Fibroblast of villous mesenchyme (primary cell): ENCODE measurements around the gene PKN2. TPM values are rescaled to one million over a fixed set of nuclear protein-coding genes. Genes with fewer than 3 reads are reported as not detected.

Experiments used
- DNase-seq: peaks from one replicate; pipeline ENCODE4 v3.0.0-alpha.2; 2010; ENCODE audit warnings: low read depth
- H3K4me3 ChIP-seq: 2 replicates; pipeline ENCODE4 v1.5.1; 2011; ENCODE audit warnings: low read depth, mild to moderate bottlenecking, low read length
- total RNA-seq: library from RNA; depleted of rRNA; stranded (reverse); fragments of >200 nt; gene quantifications from 2 replicates; pipeline ENCODE4 v1.2.3, GENCODE V29; 2012
- TF ChIP-seq, protein P1 (sequence below): IDR thresholded peaks from 2 replicates; pipeline ENCODE4 v1.5.1; 2012; ENCODE audit warnings: low read depth, mild to moderate bottlenecking, low read length; ENCODE audit not compliant: insufficient read depth

The PKN2 gene
- total RNA-seq, 1 donor: 56.1 TPM

DNA sequence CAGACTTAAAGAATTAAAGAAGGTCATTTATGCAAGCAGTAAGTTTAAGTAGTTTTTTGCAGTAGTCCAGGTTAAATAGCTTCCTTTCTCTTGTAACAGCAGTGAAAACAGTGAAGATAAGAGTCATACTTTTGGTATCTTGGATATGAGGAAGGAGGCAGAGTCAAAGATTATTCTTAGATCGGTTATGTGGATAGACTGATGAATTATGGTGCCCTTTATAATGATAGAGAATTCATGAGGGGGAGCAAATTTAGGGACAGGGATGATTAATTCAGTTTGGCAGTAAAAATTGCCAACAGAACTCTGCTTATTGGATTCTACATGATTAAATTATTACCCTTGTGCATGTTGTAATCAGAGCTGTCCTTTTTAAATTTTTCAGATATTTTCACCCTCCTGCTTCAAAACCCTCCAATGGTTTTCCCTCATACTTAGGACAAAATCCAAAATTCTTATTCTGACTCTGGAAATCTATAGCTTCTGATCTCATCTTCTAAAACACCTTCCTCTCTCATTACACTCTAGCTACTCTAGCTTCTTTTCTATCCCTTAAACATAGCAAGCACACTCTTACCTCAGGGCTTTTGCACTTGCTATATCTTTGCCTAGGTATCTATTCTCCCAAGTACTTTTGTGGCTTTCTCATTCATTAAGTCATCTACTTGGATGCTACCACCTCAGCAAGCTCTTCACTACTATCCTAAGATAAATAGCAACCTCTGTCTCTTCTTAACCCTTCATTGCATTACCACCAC lies 79.8 kb downstream of the PKN2 start:
- TF ChIP-seq, protein P1, sequence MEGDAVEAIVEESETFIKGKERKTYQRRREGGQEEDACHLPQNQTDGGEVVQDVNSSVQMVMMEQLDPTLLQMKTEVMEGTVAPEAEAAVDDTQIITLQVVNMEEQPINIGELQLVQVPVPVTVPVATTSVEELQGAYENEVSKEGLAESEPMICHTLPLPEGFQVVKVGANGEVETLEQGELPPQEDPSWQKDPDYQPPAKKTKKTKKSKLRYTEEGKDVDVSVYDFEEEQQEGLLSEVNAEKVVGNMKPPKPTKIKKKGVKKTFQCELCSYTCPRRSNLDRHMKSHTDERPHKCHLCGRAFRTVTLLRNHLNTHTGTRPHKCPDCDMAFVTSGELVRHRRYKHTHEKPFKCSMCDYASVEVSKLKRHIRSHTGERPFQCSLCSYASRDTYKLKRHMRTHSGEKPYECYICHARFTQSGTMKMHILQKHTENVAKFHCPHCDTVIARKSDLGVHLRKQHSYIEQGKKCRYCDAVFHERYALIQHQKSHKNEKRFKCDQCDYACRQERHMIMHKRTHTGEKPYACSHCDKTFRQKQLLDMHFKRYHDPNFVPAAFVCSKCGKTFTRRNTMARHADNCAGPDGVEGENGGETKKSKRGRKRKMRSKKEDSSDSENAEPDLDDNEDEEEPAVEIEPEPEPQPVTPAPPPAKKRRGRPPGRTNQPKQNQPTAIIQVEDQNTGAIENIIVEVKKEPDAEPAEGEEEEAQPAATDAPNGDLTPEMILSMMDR: no peak
- no peak overlapping the region for H3K4me3 ChIP-seq
- DNase-seq: peak; percentile 31

DNA sequence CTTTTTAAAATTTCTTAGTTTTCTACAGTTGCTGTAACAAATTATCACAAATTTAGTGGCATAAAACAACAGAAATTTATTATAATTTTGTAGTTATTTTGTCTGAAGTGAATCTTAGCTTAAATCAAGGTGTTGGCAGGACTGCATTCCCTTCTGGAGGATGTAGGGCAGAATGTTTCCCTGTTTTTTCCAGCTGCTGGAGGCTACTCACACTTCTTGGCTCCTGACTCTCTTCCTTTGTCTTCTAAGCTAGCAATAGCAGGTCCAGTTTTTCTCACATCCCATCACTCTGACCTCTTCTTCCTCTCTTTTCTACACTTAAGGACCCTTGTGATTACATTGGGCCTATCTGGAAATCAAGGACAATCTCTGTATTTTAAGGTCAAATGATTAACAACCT lies 84.1 kb downstream of the PKN2 start:
- H3K4me3 ChIP-seq: no peak overlapping the region
- TF ChIP-seq, protein P1: no peak
- DNase-seq: no peak

DNA sequence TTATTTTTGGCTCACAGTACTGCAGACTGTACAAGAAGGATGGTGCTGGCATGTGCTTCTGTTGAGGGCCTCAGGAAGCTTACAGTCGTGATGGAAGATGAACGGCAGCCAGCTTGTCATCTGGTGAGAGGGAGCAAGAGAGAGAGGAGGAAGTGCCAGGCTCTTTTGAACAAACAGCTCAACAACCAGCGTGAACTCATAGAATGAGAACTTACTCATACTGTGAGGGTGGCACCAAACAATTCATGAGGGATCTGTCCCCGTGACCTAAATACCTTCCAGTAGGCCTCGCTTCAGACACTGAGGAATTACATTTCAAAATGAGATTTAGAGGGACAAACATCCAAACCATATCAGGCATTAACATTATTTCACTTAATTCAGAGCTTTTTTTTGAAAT lies 84.7 kb downstream of the PKN2 start:
- TF ChIP-seq, protein P1: no peak
- no peak overlapping the region for H3K4me3 ChIP-seq
- no peak for DNase-seq

DNA sequence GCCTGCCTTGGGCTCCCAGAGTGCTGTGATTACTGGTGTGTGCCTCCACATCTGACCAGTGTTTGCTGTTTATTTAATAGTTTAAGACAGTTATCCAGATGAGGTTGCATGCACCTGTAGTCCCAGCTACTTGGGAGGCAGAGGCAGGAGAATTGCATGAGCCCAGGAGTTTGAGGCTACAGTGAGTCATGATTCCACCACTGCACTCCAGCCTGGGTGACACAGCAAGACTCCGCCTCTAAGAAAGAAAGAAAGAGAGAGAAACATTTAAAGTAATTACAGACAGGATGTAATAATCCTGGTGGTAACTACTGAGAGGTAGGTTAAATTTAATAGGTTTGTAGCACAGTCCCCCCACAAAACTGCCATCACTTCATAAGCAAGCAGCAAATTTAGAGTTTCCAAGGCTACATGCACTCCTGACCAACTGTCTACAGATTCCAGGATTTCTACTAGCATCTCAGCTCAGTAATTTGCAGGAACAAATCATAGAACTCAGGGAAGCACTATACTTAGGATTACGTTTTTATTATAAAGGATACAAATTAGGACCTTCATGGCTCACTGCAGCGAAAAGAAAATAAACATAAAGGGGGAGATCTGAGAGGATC lies 89.6 kb downstream of the PKN2 start:
- TF ChIP-seq, protein P1: no peak
- DNase-seq: peak; percentile 33
- H3K4me3 ChIP-seq: no peak overlapping the region

DNA sequence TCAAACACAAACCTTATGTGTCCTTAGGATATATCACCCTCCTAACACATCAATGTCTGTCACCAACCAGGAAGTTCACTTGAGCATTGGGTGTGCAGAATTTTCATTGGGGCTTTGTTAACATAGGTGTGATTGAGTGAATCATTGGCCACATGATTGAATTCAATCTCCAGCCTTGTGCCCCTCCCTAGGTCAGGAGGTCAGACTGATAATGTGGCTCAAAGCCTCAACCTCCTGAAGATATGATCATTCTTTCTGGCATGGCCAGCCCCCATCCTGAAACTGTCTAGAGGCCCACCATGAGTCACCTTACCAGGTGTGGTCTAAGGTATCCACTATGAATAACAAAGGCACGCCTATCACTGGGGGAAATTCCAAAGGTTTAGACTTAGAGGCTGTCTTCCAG lies 90.1 kb downstream of the PKN2 start:
- TF ChIP-seq, protein P1: no peak
- DNase-seq: no peak
- no peak overlapping the region for H3K4me3 ChIP-seq

DNA sequence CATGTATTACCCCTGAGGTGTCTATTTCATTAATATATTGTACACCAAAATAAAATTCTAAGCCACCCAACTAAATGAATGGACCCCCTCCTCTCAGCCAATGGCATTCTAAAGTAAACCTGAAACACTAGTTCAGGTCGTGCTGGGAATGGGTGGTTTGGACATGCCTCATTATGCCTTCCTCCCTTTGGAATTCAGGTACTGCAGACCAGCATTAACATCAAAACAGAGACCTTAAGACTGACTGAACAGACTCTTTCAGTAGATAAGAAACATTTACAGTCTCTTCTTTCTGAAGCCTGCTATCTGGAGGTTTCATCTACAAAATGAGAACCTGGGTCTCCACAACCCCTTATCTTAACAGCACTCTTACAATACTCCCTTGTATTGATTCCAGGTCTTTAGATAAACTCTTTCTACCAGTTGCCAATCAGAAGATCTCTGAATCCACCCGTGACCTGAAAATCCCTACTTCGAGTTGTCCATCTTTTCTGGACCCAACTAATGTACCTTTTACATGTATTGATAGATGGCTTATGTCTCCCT lies 93.6 kb downstream of the PKN2 start:
- TF ChIP-seq, protein P1: no peak
- no peak for DNase-seq

DNA sequence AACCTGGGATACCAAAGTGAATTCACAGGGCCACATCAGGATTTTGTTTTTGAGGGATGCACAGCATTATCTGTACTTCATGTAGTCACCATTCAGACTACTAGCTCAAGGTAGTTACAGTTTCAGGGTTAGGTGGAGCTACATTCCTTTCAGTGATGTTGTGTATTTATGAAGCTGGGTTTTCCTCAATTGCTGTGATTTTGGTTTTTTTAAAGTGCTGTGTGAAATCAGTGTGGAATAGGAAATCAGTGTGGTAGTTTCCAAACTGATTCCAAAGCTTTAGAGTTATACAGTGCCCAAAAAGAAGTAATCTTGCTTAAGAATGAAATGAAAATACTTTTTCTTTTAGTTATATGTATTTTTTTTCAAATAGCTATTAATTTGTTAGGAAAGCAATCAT lies 95.8 kb downstream of the PKN2 start:
- DNase-seq: no peak
- H3K4me3 ChIP-seq: no peak overlapping the region
- TF ChIP-seq, protein P1: no peak

More for the DNA sequence above, 93.6 kb downstream of the PKN2 start:
- no peak overlapping the region for H3K4me3 ChIP-seq
